Femur (tissue), 1 donor: ENCODE measurements around the gene U2AF1L4.
A peak's percentile ranks its signal among the peaks of the same experiment; 100 is the strongest.
"Not testable (repeated sequence)": the region's sequence is repeated elsewhere in the genome, so short reads cannot be mapped to it uniquely, and the experiment has no call there.

Experiments used
- DNase-seq: peaks from one replicate; pipeline ENCODE4 v3.0.0-alpha.2; 2017

Gene U2AF1L4

GRCh38 chr19:35780058-35780457, 34.8 kb upstream of the U2AF1L4 start:
- peak; percentile 15 for DNase-seq

GRCh38 chr19:35779033-35779432, 33.8 kb upstream of the U2AF1L4 start:
- DNase-seq: no peak

GRCh38 chr19:35777961-35778360, 32.7 kb upstream of the U2AF1L4 start:
- DNase-seq: no peak

GRCh38 chr19:35777086-35777841, 32.0 kb upstream of the U2AF1L4 start:
- peak; percentile 17 for DNase-seq

GRCh38 chr19:35776102-35776788, 31.0 kb upstream of the U2AF1L4 start:
- peak; percentile 14 for DNase-seq

- peak; percentile 99 for DNase-seq
These were observed 30.3 kb upstream of the U2AF1L4 start, which contains the start of gene ARHGAP33 for GRCh38 chr19:35775298-35776101. Gene ARHGAP33, plus strand, starts transcription at chr19:35775564. Its CDS starts 95 bp downstream, at chr19:35775659.

GRCh38 chr19:35775046-35775297, 29.8 kb upstream of the U2AF1L4 start:
- no peak for DNase-seq

- peak; percentile 18 for DNase-seq
These were observed 29.2 kb upstream of the U2AF1L4 start for GRCh38 chr19:35774274-35775045.

GRCh38 chr19:35773020-35773806, 28.0 kb upstream of the U2AF1L4 start:
- no peak for DNase-seq

- not testable (repeated sequence) for DNase-seq
These were observed 27.1 kb upstream of the U2AF1L4 start for GRCh38 chr19:35772362-35772761.

- no peak for DNase-seq
These were observed 22.8 kb upstream of the U2AF1L4 start for GRCh38 chr19:35768082-35768421.

GRCh38 chr19:35767288-35768081, 22.3 kb upstream of the U2AF1L4 start:
- DNase-seq: no peak

GRCh38 chr19:35766571-35767104, 21.4 kb upstream of the U2AF1L4 start:
- DNase-seq: no peak

- no peak for DNase-seq
These were observed 19.5 kb upstream of the U2AF1L4 start for GRCh38 chr19:35764432-35765315.

GRCh38 chr19:35760711-35761349, 15.6 kb upstream of the U2AF1L4 start:
- DNase-seq: no peak

GRCh38 chr19:35759697-35760096, 14.5 kb upstream of the U2AF1L4 start:
- DNase-seq: no peak

GRCh38 chr19:35757749-35758608, 12.8 kb upstream of the U2AF1L4 start, which contains the start of gene PROSER3:
Gene PROSER3, plus strand, starts transcription at chr19:35758176. Its CDS starts 40 bp downstream, at chr19:35758216.
- DNase-seq: peak; percentile 100

GRCh38 chr19:35757231-35757748, 12.1 kb upstream of the U2AF1L4 start:
- DNase-seq: peak; percentile 97
